HS-27A (cell line): ENCODE results near the gene MKRN2OS.

Experiments
- DNase-seq: peaks from one replicate; pipeline ENCODE4 v3.0.0-alpha.2; 2012; ENCODE audit warnings: low read depth, missing footprints

Gene MKRN2OS

GRCh38 chr3:12512534-12513118 lies 32.7 kb downstream of the MKRN2OS start:
- DNase-seq: no peak

GRCh38 chr3:12509466-12509865 lies 35.8 kb downstream of the MKRN2OS start:
- no peak for DNase-seq

DNA sequence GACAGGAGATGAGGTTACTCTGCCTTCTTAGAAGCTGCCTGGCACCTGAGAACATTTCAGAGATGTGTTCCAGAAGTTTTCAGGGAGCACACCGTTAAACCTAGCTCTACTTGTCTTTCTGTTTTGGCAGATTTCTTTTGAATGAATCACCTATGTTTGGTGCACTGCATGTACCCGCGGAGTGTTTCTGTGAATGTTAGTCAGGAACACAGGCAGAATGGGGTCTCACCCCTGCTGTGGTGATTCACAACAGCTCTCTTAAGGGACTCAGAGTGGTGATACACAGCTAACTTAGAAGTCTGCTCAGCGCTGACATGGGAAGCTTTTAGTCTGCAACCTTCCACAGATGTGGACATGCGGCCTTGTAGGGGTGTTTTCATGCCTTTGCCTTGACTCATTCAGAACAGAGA lies 37.0 kb downstream of the MKRN2OS start:
- peak; percentile 92 for DNase-seq

DNA sequence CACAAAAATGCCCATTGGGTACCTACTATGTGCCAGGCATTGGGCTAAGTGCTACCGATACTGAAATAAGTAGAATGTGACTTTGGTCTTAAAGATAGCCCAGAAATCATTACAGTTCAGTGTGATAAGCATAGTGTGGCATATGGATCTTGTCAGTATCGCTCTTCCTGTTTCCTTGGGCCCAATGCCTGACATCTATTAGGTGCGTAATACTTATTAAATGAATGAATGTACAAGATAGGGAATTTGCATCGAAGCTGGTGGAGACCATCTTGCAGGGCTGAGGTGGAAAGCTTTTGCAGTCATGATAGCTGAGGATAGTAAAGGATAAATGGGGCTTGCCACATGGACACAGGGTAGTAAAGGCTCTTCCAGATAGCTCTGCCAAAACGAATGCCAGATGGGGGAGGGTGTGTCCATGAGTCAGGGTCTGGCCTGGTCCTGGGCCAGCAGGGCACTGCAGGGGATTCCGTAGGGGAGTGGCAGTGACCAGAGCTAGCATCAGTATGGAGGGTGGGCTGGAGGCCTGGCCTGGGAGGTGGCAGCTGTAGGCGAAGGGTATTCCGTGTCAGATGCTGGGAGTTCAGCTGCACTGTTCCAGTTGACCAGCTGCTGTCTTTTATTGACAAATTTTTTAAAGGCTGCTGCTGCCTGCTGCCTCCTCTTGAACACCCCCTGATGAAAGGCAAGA lies 37.6 kb downstream of the MKRN2OS start:
- peak; percentile 60 for DNase-seq

GRCh38 chr3:12506201-12506709 lies 39.0 kb downstream of the MKRN2OS start:
- DNase-seq: no peak

DNA sequence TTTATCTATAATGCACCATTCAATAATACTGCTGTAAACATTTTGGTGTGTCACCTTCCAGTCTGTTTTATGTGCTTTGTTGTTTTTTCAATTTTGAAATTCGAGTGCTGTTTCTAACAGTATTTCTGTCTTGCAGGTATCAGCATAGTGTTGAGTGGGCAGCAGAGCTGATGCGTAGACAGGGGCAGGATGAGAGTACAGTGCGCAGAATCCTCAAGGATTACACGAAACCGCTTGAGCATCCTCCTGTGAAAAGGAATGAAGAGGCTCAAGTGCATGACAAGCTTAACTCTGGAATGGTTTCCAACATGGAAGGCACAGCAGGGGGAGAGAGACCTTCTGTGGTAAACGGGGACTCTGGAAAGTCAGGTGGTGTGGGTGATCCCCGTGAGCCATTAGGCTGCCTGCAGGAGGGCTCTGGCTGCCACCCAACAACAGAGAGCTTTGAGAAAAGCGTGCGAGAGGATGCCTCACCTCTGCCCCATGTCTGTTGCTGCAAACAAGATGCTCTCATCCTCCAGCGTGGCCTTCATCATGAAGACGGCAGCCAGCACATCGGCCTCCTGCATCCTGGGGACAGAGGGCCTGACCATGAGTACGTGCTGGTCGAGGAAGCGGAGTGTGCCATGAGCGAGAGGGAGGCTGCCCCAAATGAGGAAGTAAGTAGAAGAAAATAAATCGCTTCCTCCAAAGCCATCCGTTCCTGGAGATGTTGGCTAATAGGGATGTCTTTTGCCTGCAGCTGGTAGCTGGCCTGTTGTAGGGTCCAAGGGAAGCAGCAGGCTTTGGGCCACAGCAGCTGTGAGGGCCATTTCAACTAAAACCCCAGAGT lies 42.0 kb downstream of the MKRN2OS start:
- no peak for DNase-seq

- no peak for DNase-seq
These were observed 43.8 kb downstream of the MKRN2OS start for GRCh38 chr3:12501360-12502020.

DNA sequence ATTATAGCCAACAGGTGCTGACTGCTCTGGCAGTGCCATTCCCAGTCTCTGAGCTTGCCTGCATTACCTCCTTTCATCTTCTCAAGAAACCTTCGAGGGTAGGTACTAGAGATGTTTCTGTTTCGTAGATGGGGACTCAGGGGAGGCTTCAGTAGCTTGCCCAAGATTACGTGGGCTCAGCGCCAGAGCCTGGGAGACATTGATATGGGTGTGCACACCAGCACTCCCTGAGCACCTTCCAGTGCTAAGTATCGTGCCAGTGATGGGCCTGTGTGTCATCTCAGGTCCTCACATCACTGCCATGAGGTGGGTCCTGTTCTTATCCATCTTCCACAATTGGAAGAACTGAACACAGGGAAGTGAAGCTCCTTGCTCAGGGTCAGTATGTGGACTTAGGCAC lies 45.8 kb downstream of the MKRN2OS start:
- no peak for DNase-seq

GRCh38 chr3:12496453-12496761 lies 48.9 kb downstream of the MKRN2OS start:
- no peak for DNase-seq

- no peak for DNase-seq
These were observed 49.4 kb downstream of the MKRN2OS start for GRCh38 chr3:12495749-12496452.

GRCh38 chr3:12490547-12490946 lies 54.8 kb downstream of the MKRN2OS start:
- DNase-seq: no peak

GRCh38 chr3:12489832-12490231 lies 55.5 kb downstream of the MKRN2OS start:
- DNase-seq: no peak
